ENCODE results near the gene TBX15.

The TBX15 gene

DNA sequence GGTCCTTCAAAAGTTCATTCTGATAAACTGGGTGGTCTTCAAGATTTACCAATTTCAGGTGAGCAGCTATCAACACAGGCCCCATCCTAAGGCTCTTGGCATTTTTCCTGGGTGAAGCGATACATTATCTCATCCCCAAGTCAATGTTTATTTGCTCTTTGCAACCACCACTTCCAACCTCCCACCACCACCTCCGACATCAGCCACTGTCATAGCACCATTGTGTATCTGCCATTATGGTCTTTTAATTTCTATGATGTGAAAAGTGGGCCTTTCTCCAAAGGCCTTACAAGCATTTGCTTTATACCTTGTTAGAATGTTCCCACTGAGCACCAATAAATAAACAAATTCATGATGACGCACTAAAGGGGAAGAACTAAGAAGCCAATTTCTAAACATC, 47.2 kb downstream of the TBX15 start:
- TF ChIP-seq, protein P1, sequence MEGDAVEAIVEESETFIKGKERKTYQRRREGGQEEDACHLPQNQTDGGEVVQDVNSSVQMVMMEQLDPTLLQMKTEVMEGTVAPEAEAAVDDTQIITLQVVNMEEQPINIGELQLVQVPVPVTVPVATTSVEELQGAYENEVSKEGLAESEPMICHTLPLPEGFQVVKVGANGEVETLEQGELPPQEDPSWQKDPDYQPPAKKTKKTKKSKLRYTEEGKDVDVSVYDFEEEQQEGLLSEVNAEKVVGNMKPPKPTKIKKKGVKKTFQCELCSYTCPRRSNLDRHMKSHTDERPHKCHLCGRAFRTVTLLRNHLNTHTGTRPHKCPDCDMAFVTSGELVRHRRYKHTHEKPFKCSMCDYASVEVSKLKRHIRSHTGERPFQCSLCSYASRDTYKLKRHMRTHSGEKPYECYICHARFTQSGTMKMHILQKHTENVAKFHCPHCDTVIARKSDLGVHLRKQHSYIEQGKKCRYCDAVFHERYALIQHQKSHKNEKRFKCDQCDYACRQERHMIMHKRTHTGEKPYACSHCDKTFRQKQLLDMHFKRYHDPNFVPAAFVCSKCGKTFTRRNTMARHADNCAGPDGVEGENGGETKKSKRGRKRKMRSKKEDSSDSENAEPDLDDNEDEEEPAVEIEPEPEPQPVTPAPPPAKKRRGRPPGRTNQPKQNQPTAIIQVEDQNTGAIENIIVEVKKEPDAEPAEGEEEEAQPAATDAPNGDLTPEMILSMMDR (conservative IDR thresholded peaks at IDR 0.05), result no peak
- no peak for TF ChIP-seq ZFX (IDR thresholded peaks at IDR 0.05)

GRCh38 chr1:118937413-118938072, 50.6 kb downstream of the TBX15 start:
- no peak overlapping the region for H3K27ac ChIP-seq
- TF ChIP-seq ZFX (IDR thresholded peaks at IDR 0.05), result no peak
- TF ChIP-seq, protein P1 (conservative IDR thresholded peaks at IDR 0.05), result no peak

More for the DNA sequence above, 47.2 kb downstream of the TBX15 start:
- no peak overlapping the region for H3K27ac ChIP-seq

DNA sequence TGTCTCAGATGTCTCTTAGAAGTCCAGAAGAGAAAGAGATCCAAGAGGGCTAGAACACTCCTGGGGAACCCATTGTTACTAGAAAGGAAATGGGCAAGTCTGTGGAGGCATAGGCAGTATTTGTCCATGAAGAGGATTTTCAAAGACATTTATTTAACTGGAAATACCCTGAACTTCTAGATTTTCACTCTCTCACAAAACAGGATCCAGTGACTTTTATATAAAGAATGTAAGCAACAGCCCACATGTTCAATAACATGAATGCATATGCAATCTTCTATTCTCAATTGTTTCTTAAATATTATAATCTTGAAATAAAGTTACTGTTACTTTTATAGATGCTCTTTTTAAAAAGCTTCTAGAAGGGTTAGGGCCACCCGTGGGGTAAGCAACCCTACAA, 53.4 kb downstream of the TBX15 start:
- H3K27ac ChIP-seq, result no peak overlapping the region
- TF ChIP-seq, protein P1 (conservative IDR thresholded peaks at IDR 0.05), result no peak

GRCh38 chr1:118933051-118933781, 54.9 kb downstream of the TBX15 start:
- H3K27ac ChIP-seq, result no peak overlapping the region
- no peak for TF ChIP-seq ZFX (IDR thresholded peaks at IDR 0.05)
- TF ChIP-seq, protein P1 (conservative IDR thresholded peaks at IDR 0.05), result no peak

- H3K27ac ChIP-seq, result no peak overlapping the region
- TF ChIP-seq ZFX (IDR thresholded peaks at IDR 0.05), result no peak
- TF ChIP-seq, protein P1 (conservative IDR thresholded peaks at IDR 0.05), result no peak
Measured at GRCh38 chr1:118931876-118932275, 56.3 kb downstream of the TBX15 start.

- no peak for TF ChIP-seq ZFX (IDR thresholded peaks at IDR 0.05)
- TF ChIP-seq, protein P1 (conservative IDR thresholded peaks at IDR 0.05), result peak; percentile 20; the same call in 1 of the 2 replicates
- no peak overlapping the region for H3K27ac ChIP-seq
Measured at GRCh38 chr1:118928739-118929554, 59.2 kb downstream of the TBX15 start.
